Measurements from ENCODE around the gene MAP3K8. TPM values are rescaled to one million over a fixed set of nuclear protein-coding genes. Genes with fewer than 3 reads are reported as not detected.
A peak's percentile ranks its signal among the peaks of the same experiment; 100 is the strongest.

MAP3K8 gene
- total RNA-seq, 1 donor from 2014 or later, result 34.0 TPM

DNA sequence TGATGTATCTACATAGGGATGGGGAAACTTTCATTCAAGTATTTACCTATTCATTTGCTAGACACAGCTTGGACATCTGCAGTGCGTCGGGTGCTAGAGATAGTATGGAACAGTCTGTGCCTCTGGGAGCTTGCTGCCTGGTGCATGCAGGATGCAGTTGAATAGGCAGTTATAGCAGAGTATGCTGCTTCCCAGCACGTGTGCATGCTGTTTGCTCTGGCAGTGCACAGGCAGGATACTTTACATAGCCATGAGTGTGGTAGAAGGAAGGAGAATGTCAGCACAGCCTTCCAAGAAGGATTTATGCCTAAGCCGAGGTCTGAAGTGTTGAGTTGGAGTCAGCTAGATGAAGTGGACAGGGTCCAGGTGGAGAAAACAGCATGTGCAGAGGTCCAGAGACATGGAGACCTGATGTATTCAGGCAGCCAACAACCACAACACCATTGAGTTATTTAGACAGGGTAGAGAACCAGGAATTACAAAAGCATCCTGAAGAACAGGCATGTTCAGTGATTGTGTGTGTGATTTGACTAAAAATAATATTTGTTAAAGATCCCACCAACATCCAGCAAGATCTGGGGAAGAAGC is 8.1 kb downstream of the MAP3K8 start:
- Histone ChIP-seq H3K9me3 (no peaks in the 10 kb centered on the region), H3K27ac (peak overlapping the region; percentile 13), H3K4me3 (no peak overlapping the region), H3K4me1 (peaks cover 93% of the 10 kb centered on the region), H3K27me3 (ENCODE audit: low read depth) (no peaks in the 10 kb centered on the region), H3K36me3 (peaks cover 77% of the 10 kb centered on the region)
- TF ChIP-seq, protein P1, sequence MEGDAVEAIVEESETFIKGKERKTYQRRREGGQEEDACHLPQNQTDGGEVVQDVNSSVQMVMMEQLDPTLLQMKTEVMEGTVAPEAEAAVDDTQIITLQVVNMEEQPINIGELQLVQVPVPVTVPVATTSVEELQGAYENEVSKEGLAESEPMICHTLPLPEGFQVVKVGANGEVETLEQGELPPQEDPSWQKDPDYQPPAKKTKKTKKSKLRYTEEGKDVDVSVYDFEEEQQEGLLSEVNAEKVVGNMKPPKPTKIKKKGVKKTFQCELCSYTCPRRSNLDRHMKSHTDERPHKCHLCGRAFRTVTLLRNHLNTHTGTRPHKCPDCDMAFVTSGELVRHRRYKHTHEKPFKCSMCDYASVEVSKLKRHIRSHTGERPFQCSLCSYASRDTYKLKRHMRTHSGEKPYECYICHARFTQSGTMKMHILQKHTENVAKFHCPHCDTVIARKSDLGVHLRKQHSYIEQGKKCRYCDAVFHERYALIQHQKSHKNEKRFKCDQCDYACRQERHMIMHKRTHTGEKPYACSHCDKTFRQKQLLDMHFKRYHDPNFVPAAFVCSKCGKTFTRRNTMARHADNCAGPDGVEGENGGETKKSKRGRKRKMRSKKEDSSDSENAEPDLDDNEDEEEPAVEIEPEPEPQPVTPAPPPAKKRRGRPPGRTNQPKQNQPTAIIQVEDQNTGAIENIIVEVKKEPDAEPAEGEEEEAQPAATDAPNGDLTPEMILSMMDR (IDR thresholded peaks at IDR 0.05), result no peak
- intact Hi-C loops (cut with DNase I), result no loop called here
- DNase-seq (no peak), ATAC-seq (no peak)

DNA sequence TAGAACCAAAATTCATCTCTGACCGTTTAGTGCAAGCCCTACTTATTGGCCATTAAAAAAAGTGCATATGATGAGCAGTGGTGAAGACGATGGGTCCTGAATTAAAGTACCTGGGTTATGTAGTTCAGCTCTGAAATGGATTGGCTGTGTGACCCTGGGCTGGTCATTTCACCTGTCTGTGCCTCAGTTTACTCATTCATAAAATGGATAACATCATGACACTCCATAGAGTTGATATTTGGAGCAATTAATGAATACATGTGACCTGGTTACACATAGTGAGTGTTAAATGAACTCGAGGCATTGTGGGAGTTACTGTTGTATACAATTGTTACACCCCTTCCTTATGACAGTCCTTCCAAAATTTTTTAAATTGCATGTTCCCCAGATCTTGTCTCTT is 9.1 kb downstream of the MAP3K8 start:
- no peak overlapping the region for H3K27ac ChIP-seq
- H3K9me3 ChIP-seq, result no peaks in the 10 kb centered on the region
- no peak for DNase-seq
- H3K27me3 ChIP-seq (ENCODE audit: low read depth), result no peaks in the 10 kb centered on the region
- H3K4me3 ChIP-seq, result no peak overlapping the region
- H3K4me1 ChIP-seq, result peaks cover 84% of the 10 kb centered on the region
- no peak for ATAC-seq
- TF ChIP-seq, protein P1 (IDR thresholded peaks at IDR 0.05), result no peak
- intact Hi-C loops (cut with DNase I), result no loop called here
- H3K36me3 ChIP-seq, result peaks cover 78% of the 10 kb centered on the region

DNA sequence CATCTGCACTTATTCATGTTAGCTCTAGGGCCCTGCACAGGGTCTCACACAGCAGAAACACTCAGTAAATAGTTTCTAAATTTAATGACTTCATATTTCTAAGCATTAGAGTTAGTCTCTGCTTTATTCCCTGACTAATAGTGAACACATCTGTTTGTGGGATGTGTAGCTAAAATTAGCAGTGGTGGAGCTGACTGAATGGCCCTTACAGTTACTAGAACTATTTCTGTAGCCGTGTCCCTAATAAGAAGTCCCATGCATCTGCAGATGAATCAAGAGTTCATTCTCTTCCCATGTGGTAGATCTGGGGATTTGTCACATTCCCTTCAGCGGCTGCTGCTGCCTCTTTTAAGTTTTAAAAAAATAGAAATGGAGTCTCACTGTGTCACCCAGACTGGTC is 11.7 kb downstream of the MAP3K8 start:
- Histone ChIP-seq H3K27me3 (ENCODE audit: low read depth) (no peaks in the 10 kb centered on the region), H3K9me3 (no peaks in the 10 kb centered on the region), H3K36me3 (peaks cover 82% of the 10 kb centered on the region), H3K4me1 (peaks cover 57% of the 10 kb centered on the region), H3K4me3 (no peak overlapping the region), H3K27ac (no peak overlapping the region)
- TF ChIP-seq, protein P1 (IDR thresholded peaks at IDR 0.05), result no peak
- intact Hi-C loops (cut with DNase I), result no loop called here
- no peak for DNase-seq
- ATAC-seq, result no peak

DNA sequence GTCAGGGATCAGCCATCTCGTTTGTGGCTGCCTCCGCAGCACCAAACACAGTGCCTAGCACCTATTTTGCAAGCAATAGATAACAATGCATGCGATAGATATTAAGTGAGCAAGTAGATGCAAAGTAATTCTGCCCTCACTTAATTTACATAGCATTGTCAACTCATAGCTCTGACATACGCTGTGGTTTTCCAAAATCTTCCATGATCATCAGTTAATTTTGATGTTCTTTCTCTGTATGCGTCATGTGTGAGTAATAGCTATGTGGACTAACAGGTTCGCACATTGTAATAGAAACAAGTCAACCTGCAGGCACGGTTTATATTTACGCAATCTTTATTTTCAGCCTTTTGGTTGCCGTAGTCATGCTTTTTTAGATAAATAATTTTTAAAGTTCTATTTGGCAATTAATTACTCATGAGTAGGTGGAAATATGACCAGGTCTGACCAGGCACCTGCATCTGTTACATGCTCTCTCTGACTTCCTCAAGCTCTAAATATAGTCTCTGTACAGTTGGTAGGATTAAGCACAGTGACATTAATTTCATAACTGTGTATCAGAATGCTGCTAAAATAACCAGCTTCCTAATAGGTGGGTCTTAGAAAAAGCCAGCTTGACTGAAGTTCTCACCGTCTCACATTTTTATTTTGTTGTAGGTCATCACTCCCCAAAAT is 13.3 kb downstream of the MAP3K8 start:
- Histone ChIP-seq H3K9me3 (no peaks in the 10 kb centered on the region), H3K36me3 (peaks cover 83% of the 10 kb centered on the region), H3K27me3 (ENCODE audit: low read depth) (no peaks in the 10 kb centered on the region), H3K4me3 (no peak overlapping the region), H3K4me1 (peaks cover 42% of the 10 kb centered on the region), H3K27ac (no peak overlapping the region)
- TF ChIP-seq, protein P1 (IDR thresholded peaks at IDR 0.05), result no peak
- DNase-seq (no peak), ATAC-seq (no peak)
- intact Hi-C loops (cut with DNase I), result no loop called here

DNA sequence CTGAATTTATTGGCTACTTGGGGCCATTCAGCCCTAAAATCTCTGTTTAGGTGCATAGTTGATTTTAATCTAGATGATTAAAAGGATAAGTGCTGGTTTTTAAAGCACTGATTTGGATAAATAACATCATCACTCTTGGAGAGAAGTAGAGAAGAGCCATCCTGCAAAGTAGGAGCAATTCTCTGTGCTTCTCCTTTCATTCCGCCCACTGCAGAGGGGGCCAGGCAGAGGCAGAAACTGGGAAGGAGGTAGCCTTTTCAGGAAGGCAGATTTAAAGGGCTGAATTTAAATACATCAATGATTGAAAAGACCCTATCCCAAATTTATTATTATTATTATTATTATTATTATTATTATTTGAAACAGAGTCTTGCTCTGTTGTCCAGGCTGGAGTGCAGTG is 14.1 kb downstream of the MAP3K8 start:
- intact Hi-C loops (cut with DNase I), result no loop called here

More for the DNA sequence above, 14.1 kb downstream of the MAP3K8 start:
- Histone ChIP-seq H3K4me1 (peaks cover 37% of the 10 kb centered on the region), H3K9me3 (no peaks in the 10 kb centered on the region), H3K36me3 (peaks cover 83% of the 10 kb centered on the region), H3K27me3 (ENCODE audit: low read depth) (no peaks in the 10 kb centered on the region), H3K27ac (no peak overlapping the region), H3K4me3 (no peak overlapping the region)
- TF ChIP-seq, protein P1 (IDR thresholded peaks at IDR 0.05), result no peak
- DNase-seq (no peak), ATAC-seq (no peak)

Measured in lower lobe of right lung (tissue), 2 donors.